Lower leg skin (tissue), 4 donors: Measurements from ENCODE around the gene CHADL. TPM values are rescaled to one million over a fixed set of nuclear protein-coding genes. Genes with fewer than 3 reads are reported as not detected.

Source experiments
- DNase-seq, 2 donors: peaks; one replicate each; pipeline ENCODE4 v3.0.0-alpha.2; 2019; ENCODE audit warnings: low spot score in 2 of 2
- H3K4me3 ChIP-seq: fragments of 200-600 bp; sonication (generic); 2 replicates; pipeline ENCODE4 v1.5.1; 2017; ENCODE audit warnings: mild to moderate bottlenecking, low read depth; ENCODE audit not compliant: poor library complexity, severe bottlenecking
- CTCF ChIP-seq, 3 donors: fragments of 450-650 bp; IDR thresholded peaks; one replicate each; pipeline ENCODE4 v1.5.1; 2016; ENCODE audit warnings: antibody characterized with exemption in 3 of 3, mild to moderate bottlenecking in 3 of 3, moderate library complexity in 2 of 3
- POLR2A ChIP-seq, 2 donors: fragments of 450-650 bp; IDR thresholded peaks; one replicate each; pipeline ENCODE4 v1.6.1; 2016 to 2017; ENCODE audit warnings: antibody characterized with exemption in 2 of 2, mild to moderate bottlenecking in 1 of 2, moderate library complexity in 1 of 2
- WGBS, 2 donors: methylation state at CpG; one replicate each; pipeline ENCODE4 v1.1.5; 2018; 5-methylcytosine and 5-hydroxymethylcytosine counted together
- intact Hi-C: fragments of 100-400 bp; cut with DNase I; formaldehyde crosslinking; loops from one replicate; pipeline ENCODE4 v1.15.0; 2023; ENCODE audit warnings: low total_unique reads
- total RNA-seq, 4 donors: library from RNA; depleted of rRNA; stranded (reverse); fragments of >200 nt; gene quantifications; one replicate each; pipeline ENCODE4 v1.1.0, GENCODE V29; 2016

CHADL gene
- total RNA-seq, 4 donors from 2014 or later: 10.5 to 16.3 (median 11.5) TPM

DNA sequence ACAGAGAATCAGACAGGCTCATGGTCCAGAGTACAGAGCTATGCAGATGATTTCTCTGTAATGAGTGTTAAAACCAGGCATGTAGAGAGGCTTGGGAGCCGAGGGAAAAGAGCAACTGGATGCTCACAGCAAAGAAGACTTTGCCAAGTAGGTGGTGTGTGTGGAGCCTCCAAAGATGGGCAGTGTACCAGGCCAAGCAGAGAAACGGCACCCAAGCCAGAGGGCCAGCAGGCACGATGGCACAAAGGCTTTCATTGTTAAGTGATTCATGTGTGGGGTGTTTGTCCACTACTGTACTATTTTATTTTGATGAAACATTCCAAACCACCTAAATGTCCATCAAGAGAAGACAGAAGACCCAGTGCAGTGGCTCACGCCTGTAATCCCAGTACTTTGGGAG is 34.1 kb upstream of the CHADL start:
- no peak for DNase-seq
- intact Hi-C loops: no loop called here
- WGBS, 2 donors: 62 to 64% methylated on average over 4 of the region's 4 CpGs
- H3K4me3 ChIP-seq: no peak overlapping the region
- TF ChIP-seq CTCF (IDR thresholded peaks at IDR 0.05) (no peak), POLR2A (IDR thresholded peaks at IDR 0.05) (no peak)

DNA sequence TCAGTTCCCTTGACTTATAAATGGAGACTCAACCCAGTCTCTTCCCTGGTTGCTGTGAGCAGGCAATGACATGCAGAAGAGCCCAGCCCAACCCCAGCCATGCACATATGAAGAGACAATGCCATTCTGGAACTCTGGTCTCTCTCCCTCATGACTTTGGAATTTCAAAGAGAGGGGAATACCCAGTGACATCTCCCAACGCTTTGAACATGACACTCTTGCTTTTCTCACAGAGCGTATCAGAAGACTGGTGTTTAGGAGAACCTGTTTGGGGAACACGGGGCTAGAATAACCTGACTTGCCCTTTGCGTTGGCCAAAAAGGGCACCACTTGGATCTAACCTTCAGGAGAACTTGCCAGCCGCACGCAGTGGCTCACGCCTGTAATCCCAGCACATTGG is 32.4 kb upstream of the CHADL start:
- no peak overlapping the region for H3K4me3 ChIP-seq
- DNase-seq: no peak
- TF ChIP-seq POLR2A (IDR thresholded peaks at IDR 0.05) (no peak), CTCF (IDR thresholded peaks at IDR 0.05) (no peak)
- WGBS, 2 donors: 51 to 65% methylated on average over 7 of the region's 7 CpGs
- intact Hi-C loops: no loop called here

- no peak overlapping the region for H3K4me3 ChIP-seq
- no peak for DNase-seq
- TF ChIP-seq POLR2A (IDR thresholded peaks at IDR 0.05): no peak
- no peak for TF ChIP-seq CTCF (IDR thresholded peaks at IDR 0.05)
- 40 to 68% methylated on average over 6 to 9 of the region's 9 CpGs for WGBS, 2 donors
- intact Hi-C loops: no loop called here
Measured at GRCh38 chr22:41271787-41272186, 31.1 kb upstream of the CHADL start.

DNA sequence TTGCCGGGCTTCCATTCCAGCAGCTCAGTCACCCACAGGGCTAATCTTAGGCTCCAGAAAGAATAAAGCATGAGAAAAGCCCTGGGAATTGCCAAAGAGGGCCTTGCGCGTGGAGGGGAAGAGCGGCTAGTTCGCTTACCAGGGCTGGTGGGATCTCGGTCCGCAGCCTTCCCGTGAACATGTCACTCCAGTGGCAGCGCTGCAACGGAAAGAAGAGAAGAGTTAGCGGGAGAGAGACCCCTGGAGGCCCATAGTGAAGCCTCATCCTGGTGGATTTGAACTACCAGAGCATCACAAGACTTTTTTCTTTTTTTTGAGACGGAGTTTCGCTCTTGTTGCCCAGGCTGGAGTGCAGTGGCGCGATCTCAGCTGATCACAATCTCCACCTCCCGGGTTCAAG is 27.2 kb upstream of the CHADL start:
- intact Hi-C loops: no loop called here
- TF ChIP-seq CTCF (IDR thresholded peaks at IDR 0.05): no peak
- TF ChIP-seq POLR2A (IDR thresholded peaks at IDR 0.05): no peak
- DNase-seq: no peak
- no peak overlapping the region for H3K4me3 ChIP-seq
- WGBS, 2 donors: 94 to 96% methylated on average over 16 of the region's 16 CpGs

GRCh38 chr22:41264408-41264941 is 23.7 kb upstream of the CHADL start:
- WGBS, 2 donors: 85 to 88% methylated on average over 9 to 15 of the region's 15 CpGs
- DNase-seq: no peak
- TF ChIP-seq CTCF (IDR thresholded peaks at IDR 0.05): no peak
- no peak for TF ChIP-seq POLR2A (IDR thresholded peaks at IDR 0.05)
- no peak overlapping the region for H3K4me3 ChIP-seq
- intact Hi-C loops: no loop called here

DNA sequence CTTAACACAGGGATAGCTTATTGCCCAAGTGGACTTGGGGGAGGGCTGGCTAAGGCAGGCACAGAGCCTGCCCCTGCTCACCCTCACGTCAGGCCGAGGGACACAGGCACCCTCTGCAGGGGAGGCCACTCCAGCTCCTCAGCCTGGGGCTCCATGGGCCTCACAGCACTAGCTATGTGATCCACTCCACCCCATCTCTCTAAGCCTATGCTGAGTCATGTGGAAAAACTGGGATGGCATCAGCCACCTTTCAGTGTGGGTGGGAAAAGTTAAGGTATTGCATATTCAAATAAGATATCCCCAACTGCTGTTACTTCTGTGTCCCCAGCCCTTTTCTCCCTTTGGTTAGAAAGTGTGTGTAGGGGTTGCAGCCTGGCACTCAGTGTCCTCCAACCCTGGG is 23.0 kb upstream of the CHADL start:
- DNase-seq: no peak
- TF ChIP-seq CTCF (IDR thresholded peaks at IDR 0.05) (no peak), POLR2A (IDR thresholded peaks at IDR 0.05) (no peak)
- H3K4me3 ChIP-seq: no peak overlapping the region
- 100% methylated on average over 2 of the region's 2 CpGs for WGBS, 2 donors
- intact Hi-C loops: no loop called here
